SK-N-SH treated with all-trans-retinoic acid at 6 μM for 48 hours (cell line): ENCODE data around the gene PLA2G15.

Experiments used
- ATAC-seq: fragments of 200-7000 bp; cut with Tn5 transposase; 3 replicates; pipeline ENCODE4 v1.9.1; 2020; ENCODE audit warnings: mild to moderate bottlenecking, moderate library complexity
- ARNTL ChIP-seq: fragments of 450-650 bp; formaldehyde crosslinking; IDR thresholded peaks from 2 replicates; pipeline ENCODE4 v1.5.0; 2020; ENCODE audit warnings: low read depth, mild to moderate bottlenecking, moderate library complexity, borderline replicate concordance
- ESRRG ChIP-seq: fragments of 250-450 bp; sonication (Bioruptor Pico); IDR thresholded peaks from 2 replicates; pipeline ENCODE4 v1.6.1; 2021; ENCODE audit warnings: mild to moderate bottlenecking
- GLIS3 ChIP-seq: fragments of 250-450 bp; sonication (Bioruptor Pico); IDR thresholded peaks from 2 replicates; pipeline ENCODE4 v1.5.0; 2020; ENCODE audit warnings: mild to moderate bottlenecking, moderate library complexity
- ISL1 ChIP-seq: fragments of 250-450 bp; sonication (Bioruptor Pico); IDR thresholded peaks from 2 replicates; pipeline ENCODE4 v2.1.2; 2022; ENCODE audit warnings: mild to moderate bottlenecking, moderate library complexity
- OSR1 ChIP-seq: fragments of 250-450 bp; sonication (Bioruptor Pico); IDR thresholded peaks from 2 replicates; pipeline ENCODE4 v1.8.0; 2022; ENCODE audit warnings: moderate library complexity, mild to moderate bottlenecking, inconsistent platforms
- PATZ1 ChIP-seq: fragments of 250-450 bp; sonication (Bioruptor Pico); IDR thresholded peaks from 2 replicates; pipeline ENCODE4 v1.8.0; 2020; ENCODE audit warnings: mild to moderate bottlenecking, moderate library complexity, borderline replicate concordance
- TCF4 ChIP-seq: fragments of 250-450 bp; sonication (Bioruptor Pico); IDR thresholded peaks from 2 replicates; pipeline ENCODE4 v1.8.0; 2021; ENCODE audit warnings: mild to moderate bottlenecking, moderate library complexity, borderline replicate concordance
- TOX ChIP-seq: fragments of 250-450 bp; sonication (Bioruptor Pico); IDR thresholded peaks from 2 replicates; pipeline ENCODE4 v1.8.0; 2021; ENCODE audit warnings: mild to moderate bottlenecking, moderate library complexity, borderline replicate concordance
- ZC3H10 ChIP-seq: fragments of 250-450 bp; sonication (Bioruptor Pico); IDR thresholded peaks from 2 replicates; pipeline ENCODE4 v1.5.1; 2021; ENCODE audit warnings: mild to moderate bottlenecking, moderate library complexity
- ZFP3 ChIP-seq: fragments of 250-450 bp; sonication (Bioruptor Pico); IDR thresholded peaks from 2 replicates; pipeline ENCODE4 v1.5.0; 2020; ENCODE audit warnings: mild to moderate bottlenecking, moderate library complexity
- ZFP30 ChIP-seq: fragments of 450-650 bp; formaldehyde crosslinking; IDR thresholded peaks from 2 replicates; pipeline ENCODE4 v1.5.0; 2022; ENCODE audit warnings: mild to moderate bottlenecking, moderate library complexity
- ZNF565 ChIP-seq: fragments of 450-650 bp; formaldehyde crosslinking; conservative IDR thresholded peaks from 2 replicates; pipeline ENCODE4 v1.5.0; 2020; ENCODE audit warnings: low read depth, mild to moderate bottlenecking, moderate library complexity
- ZNF70 ChIP-seq: fragments of 450-650 bp; formaldehyde crosslinking; IDR thresholded peaks from 2 replicates; pipeline ENCODE4 v1.5.0; 2020; ENCODE audit warnings: mild to moderate bottlenecking, moderate library complexity
- ZNF8 ChIP-seq: fragments of 450-650 bp; formaldehyde crosslinking; IDR thresholded peaks from 2 replicates; pipeline ENCODE4 v1.5.0; 2020; ENCODE audit warnings: mild to moderate bottlenecking, moderate library complexity
- TF ChIP-seq, protein P1 (sequence below): fragments of 250-450 bp; sonication (Bioruptor Pico); IDR thresholded peaks from 2 replicates; pipeline ENCODE4 v1.5.1; 2021; ENCODE audit warnings: mild to moderate bottlenecking, moderate library complexity
- TF ChIP-seq, protein P2 (sequence below): fragments of 250-450 bp; sonication (Bioruptor Pico); IDR thresholded peaks from 2 replicates; pipeline ENCODE4 v1.5.1; 2020; ENCODE audit warnings: low read depth, mild to moderate bottlenecking, moderate library complexity
- TF ChIP-seq, protein P3 (sequence below): fragments of 250-450 bp; sonication (Bioruptor Pico); IDR thresholded peaks from 2 replicates; pipeline ENCODE4 v1.5.0; 2020; ENCODE audit warnings: mild to moderate bottlenecking, moderate library complexity
- TF ChIP-seq, protein P4 (sequence below): fragments of 250-450 bp; sonication (Bioruptor Pico); IDR thresholded peaks from 2 replicates; pipeline ENCODE4 v1.8.0; 2021; ENCODE audit warnings: low read depth, mild to moderate bottlenecking, moderate library complexity, borderline replicate concordance

Gene PLA2G15

GRCh38 chr16:68282064-68282452 is 36.9 kb downstream of the PLA2G15 start:
- ATAC-seq = no peak
- TF ChIP-seq, protein P1, sequence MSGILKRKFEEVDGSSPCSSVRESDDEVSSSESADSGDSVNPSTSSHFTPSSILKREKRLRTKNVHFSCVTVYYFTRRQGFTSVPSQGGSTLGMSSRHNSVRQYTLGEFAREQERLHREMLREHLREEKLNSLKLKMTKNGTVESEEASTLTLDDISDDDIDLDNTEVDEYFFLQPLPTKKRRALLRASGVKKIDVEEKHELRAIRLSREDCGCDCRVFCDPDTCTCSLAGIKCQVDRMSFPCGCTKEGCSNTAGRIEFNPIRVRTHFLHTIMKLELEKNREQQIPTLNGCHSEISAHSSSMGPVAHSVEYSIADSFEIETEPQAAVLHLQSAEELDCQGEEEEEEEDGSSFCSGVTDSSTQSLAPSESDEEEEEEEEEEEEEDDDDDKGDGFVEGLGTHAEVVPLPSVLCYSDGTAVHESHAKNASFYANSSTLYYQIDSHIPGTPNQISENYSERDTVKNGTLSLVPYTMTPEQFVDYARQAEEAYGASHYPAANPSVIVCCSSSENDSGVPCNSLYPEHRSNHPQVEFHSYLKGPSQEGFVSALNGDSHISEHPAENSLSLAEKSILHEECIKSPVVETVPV = no peak

DNA sequence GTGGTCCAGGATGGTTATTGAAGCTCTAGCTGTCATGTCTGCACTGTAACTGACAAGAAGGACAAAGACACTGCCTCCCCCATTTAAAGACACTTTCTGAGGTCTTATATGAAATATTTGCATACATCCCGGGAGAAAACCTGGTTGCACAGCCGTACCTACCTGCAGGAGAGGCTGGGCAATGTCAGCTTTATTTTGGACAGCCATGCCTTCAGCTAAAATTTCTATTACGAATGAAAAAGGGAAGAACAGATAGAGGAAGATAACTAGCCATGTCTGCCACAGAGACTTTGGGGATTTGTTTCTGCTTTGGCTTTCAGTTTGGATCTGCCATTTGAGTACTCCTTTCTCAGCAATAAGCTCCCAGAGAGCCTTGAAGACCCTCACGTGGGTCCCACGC is 38.2 kb downstream of the PLA2G15 start:
- no peak for ATAC-seq
- TF ChIP-seq GLIS3 (CRISPR knock-in tag) (no peak), ESRRG (CRISPR knock-in tag) (no peak), ISL1 (CRISPR knock-in tag) (no peak)
- TF ChIP-seq, protein P2, sequence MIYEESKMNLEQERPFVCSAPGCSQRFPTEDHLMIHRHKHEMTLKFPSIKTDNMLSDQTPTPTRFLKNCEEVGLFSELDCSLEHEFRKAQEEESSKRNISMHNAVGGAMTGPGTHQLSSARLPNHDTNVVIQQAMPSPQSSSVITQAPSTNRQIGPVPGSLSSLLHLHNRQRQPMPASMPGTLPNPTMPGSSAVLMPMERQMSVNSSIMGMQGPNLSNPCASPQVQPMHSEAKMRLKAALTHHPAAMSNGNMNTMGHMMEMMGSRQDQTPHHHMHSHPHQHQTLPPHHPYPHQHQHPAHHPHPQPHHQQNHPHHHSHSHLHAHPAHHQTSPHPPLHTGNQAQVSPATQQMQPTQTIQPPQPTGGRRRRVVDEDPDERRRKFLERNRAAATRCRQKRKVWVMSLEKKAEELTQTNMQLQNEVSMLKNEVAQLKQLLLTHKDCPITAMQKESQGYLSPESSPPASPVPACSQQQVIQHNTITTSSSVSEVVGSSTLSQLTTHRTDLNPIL (CRISPR knock-in tag) = no peak

- ATAC-seq = no peak
- no peak for TF ChIP-seq ZFP3 (CRISPR knock-in tag)
- TF ChIP-seq, protein P3, sequence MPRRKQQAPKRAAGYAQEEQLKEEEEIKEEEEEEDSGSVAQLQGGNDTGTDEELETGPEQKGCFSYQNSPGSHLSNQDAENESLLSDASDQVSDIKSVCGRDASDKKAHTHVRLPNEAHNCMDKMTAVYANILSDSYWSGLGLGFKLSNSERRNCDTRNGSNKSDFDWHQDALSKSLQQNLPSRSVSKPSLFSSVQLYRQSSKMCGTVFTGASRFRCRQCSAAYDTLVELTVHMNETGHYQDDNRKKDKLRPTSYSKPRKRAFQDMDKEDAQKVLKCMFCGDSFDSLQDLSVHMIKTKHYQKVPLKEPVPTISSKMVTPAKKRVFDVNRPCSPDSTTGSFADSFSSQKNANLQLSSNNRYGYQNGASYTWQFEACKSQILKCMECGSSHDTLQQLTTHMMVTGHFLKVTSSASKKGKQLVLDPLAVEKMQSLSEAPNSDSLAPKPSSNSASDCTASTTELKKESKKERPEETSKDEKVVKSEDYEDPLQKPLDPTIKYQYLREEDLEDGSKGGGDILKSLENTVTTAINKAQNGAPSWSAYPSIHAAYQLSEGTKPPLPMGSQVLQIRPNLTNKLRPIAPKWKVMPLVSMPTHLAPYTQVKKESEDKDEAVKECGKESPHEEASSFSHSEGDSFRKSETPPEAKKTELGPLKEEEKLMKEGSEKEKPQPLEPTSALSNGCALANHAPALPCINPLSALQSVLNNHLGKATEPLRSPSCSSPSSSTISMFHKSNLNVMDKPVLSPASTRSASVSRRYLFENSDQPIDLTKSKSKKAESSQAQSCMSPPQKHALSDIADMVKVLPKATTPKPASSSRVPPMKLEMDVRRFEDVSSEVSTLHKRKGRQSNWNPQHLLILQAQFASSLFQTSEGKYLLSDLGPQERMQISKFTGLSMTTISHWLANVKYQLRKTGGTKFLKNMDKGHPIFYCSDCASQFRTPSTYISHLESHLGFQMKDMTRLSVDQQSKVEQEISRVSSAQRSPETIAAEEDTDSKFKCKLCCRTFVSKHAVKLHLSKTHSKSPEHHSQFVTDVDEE (CRISPR knock-in tag) = no peak
- no peak for TF ChIP-seq TCF4 (CRISPR knock-in tag)
- no peak for TF ChIP-seq ZNF565 (CRISPR knock-in tag)
- no peak for TF ChIP-seq ARNTL (CRISPR knock-in tag)
- TF ChIP-seq, protein P2 (CRISPR knock-in tag) = no peak
- no peak for TF ChIP-seq TOX
- TF ChIP-seq ZNF8 (CRISPR knock-in tag) = no peak
- no peak for TF ChIP-seq OSR1 (CRISPR knock-in tag)
- no peak for TF ChIP-seq PATZ1 (CRISPR knock-in tag)
- TF ChIP-seq, protein P4, sequence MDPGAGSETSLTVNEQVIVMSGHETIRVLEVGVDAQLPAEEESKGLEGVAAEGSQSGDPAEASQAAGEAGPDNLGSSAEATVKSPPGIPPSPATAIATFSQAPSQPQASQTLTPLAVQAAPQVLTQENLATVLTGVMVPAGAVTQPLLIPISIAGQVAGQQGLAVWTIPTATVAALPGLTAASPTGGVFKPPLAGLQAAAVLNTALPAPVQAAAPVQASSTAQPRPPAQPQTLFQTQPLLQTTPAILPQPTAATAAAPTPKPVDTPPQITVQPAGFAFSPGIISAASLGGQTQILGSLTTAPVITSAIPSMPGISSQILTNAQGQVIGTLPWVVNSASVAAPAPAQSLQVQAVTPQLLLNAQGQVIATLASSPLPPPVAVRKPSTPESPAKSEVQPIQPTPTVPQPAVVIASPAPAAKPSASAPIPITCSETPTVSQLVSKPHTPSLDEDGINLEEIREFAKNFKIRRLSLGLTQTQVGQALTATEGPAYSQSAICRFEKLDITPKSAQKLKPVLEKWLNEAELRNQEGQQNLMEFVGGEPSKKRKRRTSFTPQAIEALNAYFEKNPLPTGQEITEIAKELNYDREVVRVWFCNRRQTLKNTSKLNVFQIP = no peak
- no peak for TF ChIP-seq GLIS3 (CRISPR knock-in tag)
- no peak for TF ChIP-seq ISL1 (CRISPR knock-in tag)
- no peak for TF ChIP-seq ZFP30 (CRISPR knock-in tag)
- TF ChIP-seq ZC3H10 = no peak
- no peak for TF ChIP-seq ZNF70
Observed at GRCh38 chr16:68283801-68284598, 38.8 kb downstream of the PLA2G15 start.
